ENCODE results near the gene MYO7A.

The MYO7A gene

DNA sequence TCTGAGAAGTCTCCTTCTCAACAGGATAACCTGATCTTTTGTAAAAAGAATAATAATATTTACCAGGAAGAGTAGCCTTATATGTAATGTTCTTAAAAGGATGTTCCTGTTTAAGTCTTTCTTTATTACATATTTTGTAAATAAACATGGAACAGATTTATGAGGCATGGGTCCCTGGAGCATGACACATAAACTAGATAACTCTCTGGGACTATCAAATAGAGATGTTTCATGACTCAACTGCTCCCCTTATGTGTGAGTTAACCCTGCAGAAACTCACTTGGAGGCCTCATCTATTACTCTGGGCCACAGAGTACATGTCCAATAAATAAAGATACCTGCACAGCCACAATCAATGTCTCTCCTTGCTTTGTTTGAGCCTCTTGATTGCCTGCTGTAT is 108.9 kb downstream of the MYO7A start:
- Histone ChIP-seq H3K36me3 (no peaks in the 10 kb centered on the region), H3K4me3 (ENCODE audit: low read depth, low read length) (no peak overlapping the region), H3K27me3 (ENCODE audit: insufficient read depth, low read depth, severe bottlenecking) (no peaks in the 10 kb centered on the region), H3K9me3 (ENCODE audit: severe bottlenecking) (no peaks in the 10 kb centered on the region), H3K27ac (no peak overlapping the region)
- no peak for TF ChIP-seq CTCF (IDR thresholded peaks at IDR 0.05; ENCODE audit: low read depth, low read length)
- DNase-seq: no peak

DNA sequence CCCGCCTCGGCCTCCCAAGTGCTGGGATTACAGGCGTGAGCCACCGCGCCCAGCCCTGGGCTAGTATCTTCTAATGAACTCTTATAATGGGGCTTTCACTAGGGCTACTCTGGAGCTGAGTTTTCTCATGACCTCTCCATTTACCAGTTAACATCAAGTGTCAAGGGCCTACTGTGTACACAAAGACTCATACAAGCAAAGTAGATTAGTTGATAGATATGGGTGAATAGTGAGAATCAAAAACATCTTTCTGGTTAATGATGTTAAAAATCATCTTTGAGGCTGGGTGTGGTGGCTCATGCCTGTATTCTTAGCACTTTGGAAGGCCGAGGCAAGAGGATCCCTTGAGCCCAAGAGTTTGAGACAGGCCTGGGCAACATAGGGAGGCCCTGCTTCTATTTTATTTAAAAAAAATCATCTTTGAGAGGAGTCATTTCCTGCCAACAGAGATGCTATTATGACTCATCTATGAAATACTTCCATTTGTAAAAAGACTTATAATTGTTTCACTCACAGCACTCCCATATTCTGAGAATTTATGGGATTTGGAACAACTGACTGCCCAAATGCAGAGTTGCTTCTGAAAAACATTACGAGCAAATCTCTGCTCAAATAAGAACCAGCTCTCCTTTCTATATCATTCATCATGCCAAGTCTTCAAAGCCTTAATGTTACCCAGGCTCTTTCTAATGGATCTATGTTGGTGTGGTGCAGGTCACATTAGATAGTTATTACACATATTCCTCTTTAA is 116.4 kb downstream of the MYO7A start:
- no peak for TF ChIP-seq CTCF (IDR thresholded peaks at IDR 0.05; ENCODE audit: low read depth, low read length)
- DNase-seq: no peak
- Histone ChIP-seq H3K27me3 (ENCODE audit: insufficient read depth, low read depth, severe bottlenecking) (no peaks in the 10 kb centered on the region), H3K36me3 (no peaks in the 10 kb centered on the region), H3K4me3 (ENCODE audit: low read depth, low read length) (no peak overlapping the region), H3K9me3 (ENCODE audit: severe bottlenecking) (no peaks in the 10 kb centered on the region), H3K27ac (no peak overlapping the region)

- H3K4me3 ChIP-seq (ENCODE audit: low read depth, low read length): no peak overlapping the region
- no peak for DNase-seq
- H3K9me3 ChIP-seq (ENCODE audit: severe bottlenecking): peaks cover 3% of the 10 kb centered on the region
- no peak overlapping the region for H3K27ac ChIP-seq
- no peaks in the 10 kb centered on the region for H3K36me3 ChIP-seq
- no peak for TF ChIP-seq CTCF (IDR thresholded peaks at IDR 0.05; ENCODE audit: low read depth, low read length)
- no peaks in the 10 kb centered on the region for H3K27me3 ChIP-seq (ENCODE audit: insufficient read depth, low read depth, severe bottlenecking)
Measured at GRCh38 chr11:77249427-77249826, 121.4 kb downstream of the MYO7A start.

GRCh38 chr11:77250881-77251640 is 123.0 kb downstream of the MYO7A start:
- Histone ChIP-seq H3K4me3 (ENCODE audit: low read depth, low read length) (no peak overlapping the region), H3K36me3 (no peaks in the 10 kb centered on the region), H3K27me3 (ENCODE audit: insufficient read depth, low read depth, severe bottlenecking) (no peaks in the 10 kb centered on the region), H3K27ac (no peak overlapping the region), H3K9me3 (ENCODE audit: severe bottlenecking) (peaks cover 3% of the 10 kb centered on the region)
- DNase-seq: no peak
- TF ChIP-seq CTCF (IDR thresholded peaks at IDR 0.05; ENCODE audit: low read depth, low read length): no peak

DNA sequence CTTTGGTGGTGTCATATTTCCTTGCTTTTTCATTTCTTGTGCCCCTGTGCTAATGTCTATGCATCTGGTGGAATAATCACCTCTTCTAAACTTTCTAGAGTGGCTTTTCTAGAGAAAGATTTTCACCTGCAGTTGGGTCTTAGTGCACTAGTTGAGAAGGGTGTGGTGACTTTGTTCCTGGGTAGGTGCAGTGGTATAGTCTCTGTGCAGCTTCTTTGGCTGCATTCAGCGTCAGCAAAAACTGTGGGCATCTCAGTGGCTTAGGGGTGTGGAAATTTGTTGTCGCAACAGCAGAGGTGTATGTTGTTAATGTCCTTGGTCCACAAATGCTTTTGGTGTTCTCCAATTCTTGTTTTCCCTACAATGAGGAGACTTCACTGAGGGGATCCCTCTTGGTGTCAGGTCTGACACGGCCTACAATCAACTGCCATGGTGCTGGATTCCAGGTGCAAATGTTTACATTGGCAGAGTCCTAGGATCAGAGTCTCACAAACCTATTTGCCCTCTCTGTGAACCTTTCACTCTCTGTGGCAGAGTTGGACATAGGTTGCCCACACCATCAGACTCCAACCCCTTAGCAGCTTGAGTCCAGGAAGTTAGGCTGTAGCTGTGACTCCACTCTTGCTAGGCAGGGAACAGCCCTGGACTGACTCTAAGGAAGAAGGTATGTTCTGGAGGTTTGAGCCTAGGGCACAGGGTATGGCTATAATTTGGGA is 124.7 kb downstream of the MYO7A start:
- DNase-seq: no peak
- Histone ChIP-seq H3K27me3 (ENCODE audit: insufficient read depth, low read depth, severe bottlenecking) (no peaks in the 10 kb centered on the region), H3K4me3 (ENCODE audit: low read depth, low read length) (no peak overlapping the region), H3K9me3 (ENCODE audit: severe bottlenecking) (peaks cover 3% of the 10 kb centered on the region), H3K36me3 (no peaks in the 10 kb centered on the region), H3K27ac (no peak overlapping the region)
- no peak for TF ChIP-seq CTCF (IDR thresholded peaks at IDR 0.05; ENCODE audit: low read depth, low read length)

Data from WERI-Rb-1 (cell line).